ENCODE measurements around the gene ETV2. TPM values are rescaled to one million over a fixed set of nuclear protein-coding genes. Genes with fewer than 3 reads are reported as not detected.

Gene ETV2
- polyA plus RNA-seq, 1 donor from 2014 or later: 0.58 TPM

DNA sequence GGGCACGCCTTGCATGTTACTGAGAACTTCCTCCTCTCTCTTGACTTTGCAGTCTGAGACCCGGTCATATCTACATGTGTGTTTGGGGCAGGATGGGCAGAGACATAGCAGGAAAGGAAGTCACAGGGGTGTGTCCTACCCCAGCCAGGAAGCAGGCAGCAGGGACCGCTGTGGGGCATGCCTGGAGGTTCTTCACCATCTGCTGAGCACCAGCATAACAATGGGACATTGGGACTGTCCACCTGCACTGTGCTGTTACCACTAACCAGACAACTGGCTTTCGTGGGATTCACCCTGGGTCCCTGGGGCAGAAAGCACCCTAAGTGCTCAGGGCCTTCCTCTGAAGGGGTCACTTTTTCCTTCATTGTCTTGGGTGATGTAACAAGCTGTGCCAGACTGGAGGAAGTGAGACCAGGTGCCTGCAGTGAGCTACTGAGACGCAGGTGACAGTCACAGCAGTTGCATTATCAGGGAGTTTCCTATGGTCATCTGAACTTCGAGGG is 31.6 kb upstream of the ETV2 start:
- Histone ChIP-seq H3K79me2 (replicated peaks; ENCODE audit: insufficient read depth, low read length) (no peaks in the 10 kb centered on the region), H3K27me3 (ENCODE audit: insufficient read depth, low read depth, low read length) (no peaks in the 10 kb centered on the region), H3K9me3 (ENCODE audit: low read length) (no peaks in the 10 kb centered on the region), H3K36me3 (ENCODE audit: insufficient read depth, low read length) (no peaks in the 10 kb centered on the region), H4K20me1 (ENCODE audit: insufficient read depth) (no peaks in the 10 kb centered on the region), H3K9ac (ENCODE audit: low read length) (no peak overlapping the region), H2AFZ (ENCODE audit: low read depth, low read length) (no peak overlapping the region), H3K4me2 (ENCODE audit: low read length) (no peak overlapping the region), H3F3A (ENCODE audit: insufficient read depth, low read length, poor library complexity, severe bottlenecking) (no peaks in the 10 kb centered on the region), H3K9me2 (ENCODE audit: insufficient read depth, low read length) (no peaks in the 10 kb centered on the region), H3K4me3 (ENCODE audit: low read length) (no peak overlapping the region), H3K27ac (ENCODE audit: low read length) (no peak overlapping the region)
- no peak for TF ChIP-seq SMC3 (conservative IDR thresholded peaks at IDR 0.05; ENCODE audit: poor library complexity)
- no peak for TF ChIP-seq TAF1 (IDR thresholded peaks at IDR 0.05; ENCODE audit: low read depth)
- no peak for TF ChIP-seq EP300 (conservative IDR thresholded peaks at IDR 0.05; ENCODE audit: poor library complexity, severe bottlenecking)
- TF ChIP-seq EZH2 (IDR thresholded peaks at IDR 0.05; ENCODE audit: borderline replicate concordance, insufficient read depth, low read length, poor library complexity, severe bottlenecking): no peak
- TF ChIP-seq RAD21 (conservative IDR thresholded peaks at IDR 0.05): no peak
- no peak for TF ChIP-seq MXI1 (conservative IDR thresholded peaks at IDR 0.05; ENCODE audit: poor library complexity, severe bottlenecking)
- no peak for TF ChIP-seq CTCF (IDR thresholded peaks at IDR 0.05; ENCODE audit: poor library complexity, severe bottlenecking)
- TF ChIP-seq, protein P1, sequence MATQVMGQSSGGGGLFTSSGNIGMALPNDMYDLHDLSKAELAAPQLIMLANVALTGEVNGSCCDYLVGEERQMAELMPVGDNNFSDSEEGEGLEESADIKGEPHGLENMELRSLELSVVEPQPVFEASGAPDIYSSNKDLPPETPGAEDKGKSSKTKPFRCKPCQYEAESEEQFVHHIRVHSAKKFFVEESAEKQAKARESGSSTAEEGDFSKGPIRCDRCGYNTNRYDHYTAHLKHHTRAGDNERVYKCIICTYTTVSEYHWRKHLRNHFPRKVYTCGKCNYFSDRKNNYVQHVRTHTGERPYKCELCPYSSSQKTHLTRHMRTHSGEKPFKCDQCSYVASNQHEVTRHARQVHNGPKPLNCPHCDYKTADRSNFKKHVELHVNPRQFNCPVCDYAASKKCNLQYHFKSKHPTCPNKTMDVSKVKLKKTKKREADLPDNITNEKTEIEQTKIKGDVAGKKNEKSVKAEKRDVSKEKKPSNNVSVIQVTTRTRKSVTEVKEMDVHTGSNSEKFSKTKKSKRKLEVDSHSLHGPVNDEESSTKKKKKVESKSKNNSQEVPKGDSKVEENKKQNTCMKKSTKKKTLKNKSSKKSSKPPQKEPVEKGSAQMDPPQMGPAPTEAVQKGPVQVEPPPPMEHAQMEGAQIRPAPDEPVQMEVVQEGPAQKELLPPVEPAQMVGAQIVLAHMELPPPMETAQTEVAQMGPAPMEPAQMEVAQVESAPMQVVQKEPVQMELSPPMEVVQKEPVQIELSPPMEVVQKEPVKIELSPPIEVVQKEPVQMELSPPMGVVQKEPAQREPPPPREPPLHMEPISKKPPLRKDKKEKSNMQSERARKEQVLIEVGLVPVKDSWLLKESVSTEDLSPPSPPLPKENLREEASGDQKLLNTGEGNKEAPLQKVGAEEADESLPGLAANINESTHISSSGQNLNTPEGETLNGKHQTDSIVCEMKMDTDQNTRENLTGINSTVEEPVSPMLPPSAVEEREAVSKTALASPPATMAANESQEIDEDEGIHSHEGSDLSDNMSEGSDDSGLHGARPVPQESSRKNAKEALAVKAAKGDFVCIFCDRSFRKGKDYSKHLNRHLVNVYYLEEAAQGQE (IDR thresholded peaks at IDR 0.05; ENCODE audit: borderline replicate concordance): no peak
- TF ChIP-seq POLR2AphosphoS5 (IDR thresholded peaks at IDR 0.05): no peak

- no peaks in the 10 kb centered on the region for H3K27me3 ChIP-seq (ENCODE audit: insufficient read depth, low read depth, low read length)
- peak overlapping the region; percentile 86 for H3K9ac ChIP-seq (ENCODE audit: low read length)
- H3K9me2 ChIP-seq (ENCODE audit: insufficient read depth, low read length): no peaks in the 10 kb centered on the region
- H2AFZ ChIP-seq (ENCODE audit: low read depth, low read length): peak overlapping the region; percentile 51
- no peaks in the 10 kb centered on the region for H3K79me2 ChIP-seq (replicated peaks; ENCODE audit: insufficient read depth, low read length)
- no peaks in the 10 kb centered on the region for H4K20me1 ChIP-seq (ENCODE audit: insufficient read depth)
- peak overlapping the region; percentile 45 for H3K4me2 ChIP-seq (ENCODE audit: low read length)
- no peaks in the 10 kb centered on the region for H3K9me3 ChIP-seq (ENCODE audit: low read length)
- TF ChIP-seq, protein P1 (IDR thresholded peaks at IDR 0.05; ENCODE audit: borderline replicate concordance): no peak
- no peak for TF ChIP-seq MXI1 (conservative IDR thresholded peaks at IDR 0.05; ENCODE audit: poor library complexity, severe bottlenecking)
- TF ChIP-seq SMC3 (conservative IDR thresholded peaks at IDR 0.05; ENCODE audit: poor library complexity): no peak
- TF ChIP-seq TAF1 (IDR thresholded peaks at IDR 0.05; ENCODE audit: low read depth): no peak
- TF ChIP-seq EP300 (conservative IDR thresholded peaks at IDR 0.05; ENCODE audit: poor library complexity, severe bottlenecking): no peak
- TF ChIP-seq POLR2AphosphoS5 (IDR thresholded peaks at IDR 0.05): no peak
- no peak for TF ChIP-seq CTCF (IDR thresholded peaks at IDR 0.05; ENCODE audit: poor library complexity, severe bottlenecking)
- TF ChIP-seq RAD21 (conservative IDR thresholded peaks at IDR 0.05): no peak
- no peak for TF ChIP-seq EZH2 (IDR thresholded peaks at IDR 0.05; ENCODE audit: borderline replicate concordance, insufficient read depth, low read length, poor library complexity, severe bottlenecking)
- no peak overlapping the region for H3K27ac ChIP-seq (ENCODE audit: low read length)
- no peaks in the 10 kb centered on the region for H3K36me3 ChIP-seq (ENCODE audit: insufficient read depth, low read length)
- no peaks in the 10 kb centered on the region for H3F3A ChIP-seq (ENCODE audit: insufficient read depth, low read length, poor library complexity, severe bottlenecking)
- H3K4me3 ChIP-seq (ENCODE audit: low read length): peak overlapping the region; percentile 95
Observed at GRCh38 chr19:35612224-35612558, 29.4 kb upstream of the ETV2 start.
